ENCODE data around the gene GPR155. TPM values are rescaled to one million over a fixed set of nuclear protein-coding genes. Genes with fewer than 3 reads are reported as not detected.
A peak's percentile ranks its signal among the peaks of the same experiment; 100 is the strongest.

The GPR155 gene
- total and polyA plus RNA-seq, 9 of the 15 experiments (the other 6 are each of a cell fraction or from before 2014, with no cell fraction given) = 0.04 to 0.40 (median 0.11) TPM; not detected in 1

DNA sequence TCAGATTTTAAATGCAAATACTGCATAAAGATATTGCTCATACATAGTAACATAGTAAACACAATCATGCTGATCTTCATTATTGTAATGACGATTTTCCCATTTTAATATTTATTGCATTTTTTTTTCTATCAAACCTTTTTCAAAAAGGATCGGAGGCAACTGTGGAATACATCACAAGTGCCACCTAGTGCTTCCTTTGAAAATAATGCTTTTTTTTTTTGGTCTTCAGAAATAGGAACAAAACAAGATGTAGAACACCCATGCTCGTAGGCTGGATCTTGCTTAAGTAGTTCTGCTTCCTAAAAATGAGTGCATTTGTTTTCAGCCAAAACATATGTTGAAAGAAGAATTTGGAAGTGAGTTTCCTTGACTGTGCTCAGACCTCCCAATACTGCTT, 35.7 kb upstream of the GPR155 start:
- intact Hi-C loops (cut with micrococcal nuclease) = loop anchor here (1.0 kb wide), 1 partner anchor 60 kb away; no protein-coding TSS in a partner anchor
- no peaks in the 10 kb centered on the region for H3K9me3 ChIP-seq (replicated peaks; ENCODE audit: control insufficient read depth, insufficient read depth, low read depth, low read length)
- POLR2A ChIA-PET = no interaction called here
- 4% methylated on average over 3 of the region's 3 CpGs for WGBS (ENCODE audit: insufficient coverage, low coverage, missing lambda C conversion rate)
- H3K79me2 ChIP-seq (ENCODE audit: control insufficient read depth, insufficient read depth, low read length) = no peaks in the 10 kb centered on the region
- FAIRE-seq (no peak), DNase-seq (ENCODE audit: extremely low read depth in 1 of 4, low spot score in 3 of 4) (no peak), ATAC-seq (no peak)
- in situ Hi-C loops (cut with MboI) = no loop called here
- H3K36me3 ChIP-seq (ENCODE audit: control insufficient read depth, insufficient read depth, low read length) = no peaks in the 10 kb centered on the region
- H3K4me1 ChIP-seq (replicated peaks in 1 of 2; ENCODE audit: control insufficient read depth in 2 of 2, insufficient read depth in 2 of 2, low read length in 2 of 2) = no peaks in the 10 kb centered on the region
- CTCF ChIA-PET (ENCODE audit: low intra/inter-chr PET ratio) = interaction anchor here (1.3 to 1.6 kb wide), 2 partner anchors 58 to 60 kb away, joined by 8 to 11 read pairs; no protein-coding TSS in a partner anchor
- TF ChIP-seq ZNF354B (CRISPR knock-in tag; IDR thresholded peaks at IDR 0.05) = no peak
- TF ChIP-seq, protein P1, sequence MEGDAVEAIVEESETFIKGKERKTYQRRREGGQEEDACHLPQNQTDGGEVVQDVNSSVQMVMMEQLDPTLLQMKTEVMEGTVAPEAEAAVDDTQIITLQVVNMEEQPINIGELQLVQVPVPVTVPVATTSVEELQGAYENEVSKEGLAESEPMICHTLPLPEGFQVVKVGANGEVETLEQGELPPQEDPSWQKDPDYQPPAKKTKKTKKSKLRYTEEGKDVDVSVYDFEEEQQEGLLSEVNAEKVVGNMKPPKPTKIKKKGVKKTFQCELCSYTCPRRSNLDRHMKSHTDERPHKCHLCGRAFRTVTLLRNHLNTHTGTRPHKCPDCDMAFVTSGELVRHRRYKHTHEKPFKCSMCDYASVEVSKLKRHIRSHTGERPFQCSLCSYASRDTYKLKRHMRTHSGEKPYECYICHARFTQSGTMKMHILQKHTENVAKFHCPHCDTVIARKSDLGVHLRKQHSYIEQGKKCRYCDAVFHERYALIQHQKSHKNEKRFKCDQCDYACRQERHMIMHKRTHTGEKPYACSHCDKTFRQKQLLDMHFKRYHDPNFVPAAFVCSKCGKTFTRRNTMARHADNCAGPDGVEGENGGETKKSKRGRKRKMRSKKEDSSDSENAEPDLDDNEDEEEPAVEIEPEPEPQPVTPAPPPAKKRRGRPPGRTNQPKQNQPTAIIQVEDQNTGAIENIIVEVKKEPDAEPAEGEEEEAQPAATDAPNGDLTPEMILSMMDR (IDR thresholded peaks at IDR 0.05 in 2 of 3, conservative IDR thresholded peaks at IDR 0.05 in 1 of 3; ENCODE audit: insufficient read depth in 2 of 3, low read depth in 1 of 3, low read length in 3 of 3) = peak in 1 of 3 experiments; percentile 55; a peak in 3 of 6 replicates
- TF ChIP-seq, protein P2, sequence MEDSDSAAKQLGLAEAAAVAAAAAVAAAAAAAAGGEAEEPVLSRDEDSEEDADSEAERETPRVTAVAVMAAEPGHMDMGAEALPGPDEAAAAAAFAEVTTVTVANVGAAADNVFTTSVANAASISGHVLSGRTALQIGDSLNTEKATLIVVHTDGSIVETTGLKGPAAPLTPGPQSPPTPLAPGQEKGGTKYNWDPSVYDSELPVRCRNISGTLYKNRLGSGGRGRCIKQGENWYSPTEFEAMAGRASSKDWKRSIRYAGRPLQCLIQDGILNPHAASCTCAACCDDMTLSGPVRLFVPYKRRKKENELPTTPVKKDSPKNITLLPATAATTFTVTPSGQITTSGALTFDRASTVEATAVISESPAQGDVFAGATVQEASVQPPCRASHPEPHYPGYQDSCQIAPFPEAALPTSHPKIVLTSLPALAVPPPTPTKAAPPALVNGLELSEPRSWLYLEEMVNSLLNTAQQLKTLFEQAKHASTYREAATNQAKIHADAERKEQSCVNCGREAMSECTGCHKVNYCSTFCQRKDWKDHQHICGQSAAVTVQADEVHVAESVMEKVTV (CRISPR knock-in tag; IDR thresholded peaks at IDR 0.05) = peak; percentile 24; the same call in 1 of the 2 replicates
- 0 out of 2 replicates have a peak, but pooled peaks have one; percentile 28 for TF ChIP-seq REST (IDR thresholded peaks at IDR 0.05; ENCODE audit: borderline replicate concordance)
- TF ChIP-seq REST (CRISPR knock-in tag; IDR thresholded peaks at IDR 0.05; ENCODE audit: low read depth) = no peak
- peak; percentile 52 for TF ChIP-seq ZNF384 (IDR thresholded peaks at IDR 0.05; ENCODE audit: low read depth, low read length)
- no peak for TF ChIP-seq ZNF695 (CRISPR knock-in tag; IDR thresholded peaks at IDR 0.05)
- TF ChIP-seq RAD21 (CRISPR knock-in tag; conservative IDR thresholded peaks at IDR 0.05 in 1 of 2, IDR thresholded peaks at IDR 0.05 in 1 of 2) = peak; percentile 58 to 75
- TF ChIP-seq SMC3 (conservative IDR thresholded peaks at IDR 0.05; ENCODE audit: insufficient read depth, low read depth, low read length) = 0 out of 2 replicates have a peak, but pooled peaks have one; percentile 14
- no peak overlapping the region for H3K4me2 ChIP-seq (ENCODE audit: insufficient read depth, low read length)
- H3K27ac ChIP-seq (ENCODE audit: extremely low read depth, low read depth, low read length) = no peak overlapping the region
- H2AFZ ChIP-seq (ENCODE audit: low read depth, low read length) = no peak overlapping the region
- H3K9ac ChIP-seq (ENCODE audit: insufficient read depth in 1 of 2, low read depth in 2 of 2, low read length in 2 of 2) = no peak overlapping the region
- BruUV-seq (replicated peaks) = no TSS peak
- no peaks in the 10 kb centered on the region for H4K20me1 ChIP-seq (replicated peaks; ENCODE audit: control insufficient read depth, insufficient read depth, low read length)
- H3K27me3 ChIP-seq (ENCODE audit: control insufficient read depth in 2 of 2, insufficient read depth in 2 of 2, low read length in 2 of 2) = peaks cover 18 to 22% of the 10 kb centered on the region in 2 experiments; a peak in 4 of 5 replicates
- no peak overlapping the region for H3K4me3 ChIP-seq
- peaks cover 2% of the 10 kb centered on the region for H3K9me1 ChIP-seq (ENCODE audit: control insufficient read depth, insufficient read depth, low read length)

Measured in K562 (cell line).